CD1c-positive myeloid dendritic cell (primary cell): ENCODE measurements around the gene PTK6.
A peak's percentile ranks its signal among the peaks of the same experiment; 100 is the strongest.

Source experiments
- DNase-seq: peaks from one replicate; pipeline ENCODE4 v3.0.0-alpha.2; 2016; ENCODE audit errors: extremely low spot score

The PTK6 gene

DNA sequence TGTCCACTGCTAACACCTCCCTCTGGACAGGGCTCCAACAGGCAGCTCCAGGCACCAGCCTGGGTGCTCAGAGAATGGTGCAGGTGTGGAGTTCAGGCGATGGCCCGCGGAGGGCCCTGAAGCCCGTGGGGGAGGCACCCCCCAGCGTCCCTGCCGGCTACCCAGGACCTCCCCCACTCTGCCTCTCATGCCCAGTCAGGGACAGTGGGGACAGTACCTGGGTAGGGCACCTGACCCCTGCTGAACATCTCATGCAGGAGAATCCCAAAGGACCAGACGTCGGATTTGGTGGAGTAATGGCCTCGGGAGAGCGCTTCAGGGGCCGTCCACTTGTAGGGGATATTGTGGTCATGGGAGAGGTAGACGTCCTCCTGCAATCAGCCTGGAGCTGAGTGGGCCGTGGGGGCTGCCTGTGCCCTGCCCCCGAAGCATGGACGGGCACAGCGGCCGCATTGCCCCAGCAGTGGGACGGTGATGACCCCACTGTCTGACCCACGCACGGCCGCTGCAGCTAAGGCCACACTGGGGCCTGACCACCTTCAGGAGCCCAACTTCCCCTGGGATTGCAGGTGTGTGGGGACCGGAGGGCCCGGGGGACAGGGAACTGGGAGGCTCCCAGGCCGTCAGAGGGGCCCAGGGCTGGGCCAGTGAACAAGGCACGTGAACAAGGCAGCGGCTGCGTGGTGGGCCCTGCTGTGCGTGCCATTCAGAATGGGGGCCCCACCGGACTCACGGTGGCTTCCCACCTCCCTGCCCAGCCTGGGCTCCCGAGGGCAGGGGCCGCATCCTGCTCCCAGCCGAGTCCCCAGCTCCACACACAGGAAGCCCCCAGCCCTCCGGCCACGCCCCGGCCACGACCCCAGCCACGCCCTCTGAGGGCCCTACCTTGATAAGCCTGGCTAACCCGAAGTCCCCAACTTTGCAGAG, 7.1 kb downstream of the PTK6 start:
- DNase-seq: no peak

DNA sequence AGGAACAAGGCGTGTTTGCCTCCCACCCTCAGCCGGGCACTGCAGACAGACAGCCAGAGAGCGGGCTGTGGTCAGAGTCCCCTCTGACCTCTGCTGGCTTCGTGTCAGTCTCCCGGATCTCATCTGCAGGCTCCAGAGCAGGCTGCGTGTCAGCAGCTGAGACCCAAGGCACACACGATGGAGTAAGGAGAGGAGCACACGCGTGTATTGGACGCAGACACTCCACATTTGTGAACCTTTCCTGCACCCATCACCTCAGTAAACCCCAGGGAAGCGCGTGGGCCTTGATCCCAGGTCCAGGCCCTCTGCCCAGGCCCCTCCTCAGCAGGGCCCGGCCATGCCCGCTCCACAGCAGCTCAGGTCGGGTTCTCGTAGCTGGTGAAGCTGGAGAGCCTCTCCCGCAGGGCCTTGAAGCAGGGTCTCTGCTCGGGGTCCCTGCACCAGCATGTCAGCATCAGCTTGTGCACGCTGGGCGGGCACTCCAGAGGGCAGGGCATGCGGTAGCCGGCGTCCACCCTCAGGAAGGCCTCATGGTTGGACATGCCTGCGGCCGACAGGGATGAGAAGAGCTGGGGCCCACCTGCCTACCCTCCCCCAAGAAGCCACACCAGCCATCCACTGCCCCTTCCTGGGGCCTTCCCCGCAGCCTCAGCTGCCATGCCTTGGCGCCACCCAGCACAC, 7.9 kb downstream of the PTK6 start:
- no peak for DNase-seq

DNA sequence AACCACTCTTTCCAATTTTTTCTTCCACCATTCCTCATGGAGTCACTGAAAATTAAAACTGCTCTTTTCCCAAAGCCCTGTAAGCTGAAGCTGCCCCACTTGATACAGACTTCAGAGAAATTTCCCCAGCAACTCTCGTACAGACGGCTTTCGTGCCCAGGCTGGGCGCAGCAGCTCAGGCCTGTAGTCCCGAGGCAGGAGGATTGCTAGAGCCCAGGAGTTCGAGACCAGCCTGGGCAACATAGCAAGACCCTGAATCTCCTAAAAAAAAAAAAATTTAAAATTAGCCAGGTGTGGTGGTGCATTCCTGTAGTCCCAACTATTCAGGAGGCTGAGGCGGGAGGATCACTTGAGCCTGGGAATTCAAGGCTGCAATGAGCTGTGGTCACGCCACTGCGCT, 10.0 kb downstream of the PTK6 start:
- DNase-seq: no peak

DNA sequence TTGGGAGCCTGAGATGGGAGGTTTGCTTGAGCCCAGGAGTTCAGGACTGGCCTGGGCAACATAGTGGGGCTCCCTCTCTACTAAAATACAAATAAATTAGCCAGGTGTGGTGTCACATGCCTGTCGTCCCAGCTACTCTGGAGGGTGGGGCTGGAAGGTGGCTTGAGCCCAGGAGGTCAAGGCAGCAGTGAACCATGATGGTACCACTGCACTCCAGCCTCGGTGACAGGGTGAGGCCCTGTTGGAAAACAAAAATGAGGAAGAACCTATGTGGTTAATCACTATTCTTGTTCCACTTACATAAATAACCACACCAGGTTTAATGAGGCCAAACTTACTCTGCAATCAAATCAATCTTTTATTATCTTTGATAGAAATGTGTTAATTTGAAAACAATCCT, 11.2 kb downstream of the PTK6 start:
- no peak for DNase-seq

DNA sequence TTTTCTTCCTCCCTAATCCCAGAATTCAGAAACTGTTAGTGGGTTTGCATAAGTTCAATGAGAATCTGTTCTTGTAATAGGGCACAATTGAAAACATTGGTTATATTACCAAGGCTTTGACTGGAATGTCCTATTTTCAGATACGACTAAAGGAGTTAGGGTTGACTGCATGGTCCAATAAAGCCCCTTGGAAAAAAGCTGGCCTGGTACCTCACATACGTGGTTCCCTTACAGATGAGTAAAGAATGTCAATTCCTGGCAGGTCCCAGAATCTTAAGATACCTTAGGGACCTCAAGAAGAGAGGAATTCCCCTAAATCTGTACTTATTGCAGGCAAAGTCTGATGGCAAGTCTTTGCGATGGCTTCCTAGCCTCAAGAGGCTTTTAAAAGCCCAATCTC, 12.0 kb downstream of the PTK6 start:
- no peak for DNase-seq

DNA sequence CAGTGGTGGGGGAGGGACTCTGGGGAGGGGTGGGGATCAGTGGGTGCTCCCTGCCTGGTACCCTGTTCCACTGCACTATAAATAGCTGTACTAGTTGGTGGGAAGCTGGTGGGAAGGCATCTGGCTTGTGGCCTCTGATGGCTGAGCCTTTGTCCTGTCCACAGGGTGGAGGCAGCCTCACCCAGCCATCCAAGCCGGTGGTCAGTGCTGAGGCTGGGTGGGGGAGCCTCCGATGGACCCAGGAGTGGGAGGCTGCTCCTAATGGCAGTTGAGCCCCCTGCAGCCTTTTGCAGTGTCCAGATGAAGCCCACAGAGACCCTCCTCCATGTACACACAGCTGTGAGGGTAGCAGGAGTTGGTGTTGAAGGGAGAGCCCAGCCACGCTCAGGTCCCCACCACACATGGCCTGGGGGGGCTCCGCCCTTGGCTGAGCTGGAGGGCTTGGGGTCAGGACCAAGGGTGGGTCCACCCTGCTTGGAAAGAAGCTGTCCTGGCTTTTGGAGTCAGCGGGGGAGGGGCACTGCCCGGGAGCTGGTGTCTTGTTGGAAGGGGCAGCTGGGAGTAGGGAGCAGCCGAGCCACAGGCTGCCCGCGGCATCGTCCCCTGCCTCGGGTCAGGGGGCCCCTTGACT, 14.1 kb downstream of the PTK6 start:
- DNase-seq: no peak

DNA sequence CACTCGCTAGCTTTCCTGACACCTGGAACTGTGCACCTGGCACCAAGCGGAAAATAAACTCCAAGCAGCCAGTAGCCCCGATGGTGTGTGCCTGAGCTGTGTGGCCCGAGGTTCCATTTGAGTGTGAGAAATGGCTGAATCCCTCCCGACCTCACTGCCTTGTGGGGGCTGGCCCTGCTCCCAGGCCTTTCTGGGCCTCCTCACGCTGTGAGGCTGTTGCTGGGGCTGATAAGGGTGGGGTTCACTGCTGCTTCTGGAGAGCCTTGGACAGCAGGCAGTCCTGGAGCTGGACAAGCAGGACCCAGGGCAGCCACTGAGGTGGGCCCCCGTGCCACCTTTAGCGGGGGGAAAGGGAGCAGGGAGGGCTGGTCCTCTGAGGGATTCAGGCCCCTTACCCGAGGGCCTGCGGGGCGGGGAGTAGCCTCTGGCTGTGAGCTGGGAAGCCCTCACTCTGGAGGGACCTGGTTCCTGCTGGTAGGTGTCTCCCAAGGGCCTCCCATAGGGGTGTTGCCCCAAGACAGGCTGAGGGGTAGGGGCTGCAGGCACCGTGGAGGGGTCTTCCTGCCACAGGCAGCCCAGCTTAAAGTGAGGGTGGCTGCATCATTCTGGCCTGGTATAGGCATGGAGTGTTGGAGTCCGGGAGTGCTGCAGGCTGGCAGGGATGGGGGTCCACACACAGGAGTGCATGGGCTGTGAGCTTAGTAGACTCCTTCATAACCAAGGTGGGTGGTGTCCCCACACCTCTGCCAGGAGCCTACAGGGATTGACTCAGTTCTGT, 14.9 kb downstream of the PTK6 start:
- no peak for DNase-seq

DNA sequence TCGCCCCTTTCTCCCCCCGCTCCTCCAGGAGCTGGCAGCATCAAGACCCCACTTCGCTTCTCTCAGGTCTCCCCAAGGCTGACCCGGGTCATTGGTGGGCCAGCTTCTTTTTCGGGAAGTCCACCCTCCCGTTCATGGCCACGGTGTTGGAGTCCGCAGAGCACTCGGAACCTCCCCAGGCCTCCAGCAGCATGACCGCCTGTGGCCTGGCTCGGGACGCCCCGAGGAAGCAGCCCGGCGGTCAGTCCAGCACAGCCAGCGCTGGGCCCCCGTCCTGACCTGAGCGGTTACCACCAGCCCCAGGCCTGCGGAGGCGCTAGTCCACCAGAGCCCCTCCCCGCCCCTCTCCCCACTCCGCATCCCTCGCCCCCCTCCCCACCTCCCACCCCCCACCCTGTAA, 15.6 kb downstream of the PTK6 start:
- no peak for DNase-seq

DNA sequence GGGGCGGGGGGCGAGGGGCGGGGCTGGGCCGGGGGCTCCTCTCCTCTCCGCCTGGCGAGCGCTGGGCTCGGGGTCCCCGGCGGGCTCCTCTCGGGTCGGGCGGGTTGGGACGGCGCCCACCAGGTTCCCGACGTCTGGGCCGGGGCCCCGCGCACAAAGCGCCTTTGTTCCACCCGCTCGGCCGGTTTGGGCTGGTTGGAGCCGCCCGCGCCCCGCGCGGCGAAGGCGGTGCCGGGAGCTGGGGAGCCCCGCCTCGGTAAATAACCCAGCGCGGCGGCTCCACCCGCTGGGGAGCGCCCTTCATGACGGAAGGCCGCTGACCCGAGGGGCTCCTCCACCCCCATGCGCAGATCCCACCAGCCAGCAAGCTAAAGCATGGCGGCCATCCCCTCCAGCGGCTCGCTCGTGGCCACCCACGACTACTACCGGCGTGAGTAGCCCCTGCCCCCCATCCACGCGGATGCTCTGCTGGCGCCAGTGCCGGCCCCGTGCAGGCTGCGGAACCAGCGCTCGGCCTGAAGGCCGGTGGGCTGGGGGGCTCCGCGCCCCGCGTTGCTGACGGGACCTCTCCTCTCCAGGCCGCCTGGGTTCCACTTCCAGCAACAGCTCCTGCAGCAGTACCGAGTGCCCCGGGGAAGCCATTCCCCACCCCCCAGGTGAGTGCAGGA, 16.1 kb downstream of the PTK6 start:
- peak; percentile 76 for DNase-seq

DNA sequence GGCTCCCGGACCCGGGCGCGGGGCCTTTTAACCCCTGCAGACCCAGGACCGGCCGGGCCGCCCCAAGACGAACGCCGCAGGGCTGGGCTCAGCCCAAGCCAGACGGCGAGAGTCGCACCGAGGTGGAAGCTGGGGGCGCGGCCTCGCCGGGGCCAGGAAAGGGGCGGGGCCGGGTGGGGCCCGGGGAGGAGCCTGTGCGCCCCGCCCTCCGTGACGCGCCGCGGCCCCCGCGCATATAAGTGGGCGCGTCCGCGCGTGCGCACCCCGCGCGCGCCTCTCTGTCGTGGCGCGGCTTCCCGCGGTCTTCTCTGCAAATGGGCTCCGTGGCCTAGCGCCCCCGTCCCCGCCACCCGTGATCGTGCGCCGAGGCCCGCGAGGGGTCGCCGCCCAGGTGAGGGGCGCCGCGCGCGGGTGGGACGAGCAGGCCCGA, 16.7 kb downstream of the PTK6 start, which contains the start of gene PPDPF:
TSS of gene PPDPF (plus strand) at position 262 of the 430 bp plus-strand sequence. CDS start 544 bp downstream, outside the sequence.
- peak; percentile 93 for DNase-seq

DNA sequence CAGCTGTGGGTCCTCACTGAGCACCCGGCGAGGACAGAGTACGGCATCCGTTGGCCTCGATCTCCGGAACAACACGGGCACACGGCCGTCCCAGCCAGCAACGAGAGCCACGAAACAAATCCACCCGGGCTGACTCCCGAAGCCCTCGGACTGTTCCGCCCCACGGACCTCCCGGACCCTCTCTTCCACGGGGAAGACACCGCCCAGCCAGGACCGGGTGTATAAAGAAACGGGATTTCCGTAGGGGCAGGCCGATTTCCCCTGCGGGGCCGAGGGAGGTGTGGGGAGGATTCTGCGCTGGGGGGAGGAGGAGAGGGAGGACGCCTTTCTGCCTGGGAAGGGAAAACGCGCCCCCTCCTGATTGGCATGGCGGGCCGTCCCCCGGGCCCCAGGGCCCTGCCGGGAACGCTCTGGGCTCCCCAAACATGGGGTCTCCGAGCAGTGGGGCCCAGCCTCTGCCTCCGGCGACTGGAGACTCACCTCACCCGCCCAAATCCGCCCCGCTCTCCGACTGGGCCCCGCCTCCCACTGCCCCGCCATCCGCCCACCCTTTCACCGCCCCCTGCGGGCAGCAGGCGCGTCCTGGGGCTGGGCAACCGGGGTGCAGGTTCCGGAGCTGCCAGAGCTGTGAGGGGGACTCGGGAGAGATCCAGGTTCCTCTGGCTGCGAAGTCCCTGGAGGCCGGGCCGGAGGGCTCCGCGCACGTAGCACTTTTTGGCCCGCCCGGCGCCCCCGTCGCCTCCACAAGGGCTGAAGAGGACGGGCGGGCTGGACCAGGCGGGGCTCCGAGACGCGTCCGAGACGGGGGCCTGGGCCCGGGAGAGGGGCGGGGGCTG, 17.3 kb downstream of the PTK6 start:
- no peak for DNase-seq

DNA sequence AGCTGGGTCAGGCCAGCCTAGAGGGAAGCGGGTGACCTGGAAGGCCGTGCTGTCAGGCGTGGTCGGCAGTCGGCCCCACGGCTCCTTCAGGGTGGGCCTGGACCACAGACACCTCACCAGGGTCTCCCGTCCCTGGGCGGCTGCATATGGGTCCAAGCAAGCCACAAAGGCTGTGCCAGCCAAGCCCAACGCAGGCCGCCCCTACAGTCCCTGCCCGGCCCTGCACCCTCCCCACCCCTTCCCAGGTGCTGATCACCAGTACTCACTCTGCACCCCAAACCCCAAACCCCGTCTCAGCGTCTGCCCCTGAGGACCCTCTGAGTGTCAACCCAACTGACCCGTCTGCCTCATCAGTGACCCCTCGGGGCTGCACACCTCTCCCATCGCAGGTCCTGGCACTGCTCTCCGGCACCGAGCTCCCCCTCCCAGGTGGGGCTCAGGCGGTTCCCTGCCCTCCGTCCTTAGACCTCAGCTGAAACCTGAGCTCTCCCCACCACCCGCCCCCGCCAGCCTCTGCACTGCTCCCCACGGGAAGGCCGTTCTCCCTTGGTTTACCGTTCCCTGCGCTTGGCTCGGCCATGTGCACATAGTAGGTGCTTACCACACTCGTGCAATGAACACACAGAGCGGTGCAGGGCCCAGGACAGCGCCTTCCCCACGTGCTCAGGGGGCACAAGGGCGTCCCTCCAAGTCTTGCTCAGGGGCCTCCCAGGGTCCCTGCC, 18.1 kb downstream of the PTK6 start:
- DNase-seq: no peak

DNA sequence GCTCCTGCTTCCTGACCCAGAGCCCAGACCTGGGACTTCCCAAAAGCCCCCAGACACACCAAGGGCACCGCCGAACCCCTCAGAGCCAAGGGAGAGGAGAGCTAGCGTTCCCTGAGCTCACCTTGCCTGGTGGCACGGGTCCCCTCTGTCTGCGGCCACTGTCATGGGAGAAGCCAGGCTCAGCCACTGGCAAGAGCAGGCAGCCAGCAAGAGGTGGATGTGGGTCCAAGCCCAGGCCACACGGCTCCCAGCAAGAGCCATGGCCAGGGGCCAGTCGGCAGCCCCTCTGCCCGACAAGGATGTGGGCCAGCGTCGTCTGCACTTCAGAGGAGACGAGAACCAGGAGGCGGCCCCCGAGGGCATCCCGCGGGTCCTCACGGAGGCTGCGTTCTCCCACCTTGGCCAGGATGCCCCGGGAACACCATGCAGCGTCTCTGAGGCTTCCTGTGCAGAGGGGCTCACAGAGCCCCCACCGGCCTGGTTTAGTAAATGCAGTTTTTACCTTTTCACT, 18.8 kb downstream of the PTK6 start:
- DNase-seq: no peak

DNA sequence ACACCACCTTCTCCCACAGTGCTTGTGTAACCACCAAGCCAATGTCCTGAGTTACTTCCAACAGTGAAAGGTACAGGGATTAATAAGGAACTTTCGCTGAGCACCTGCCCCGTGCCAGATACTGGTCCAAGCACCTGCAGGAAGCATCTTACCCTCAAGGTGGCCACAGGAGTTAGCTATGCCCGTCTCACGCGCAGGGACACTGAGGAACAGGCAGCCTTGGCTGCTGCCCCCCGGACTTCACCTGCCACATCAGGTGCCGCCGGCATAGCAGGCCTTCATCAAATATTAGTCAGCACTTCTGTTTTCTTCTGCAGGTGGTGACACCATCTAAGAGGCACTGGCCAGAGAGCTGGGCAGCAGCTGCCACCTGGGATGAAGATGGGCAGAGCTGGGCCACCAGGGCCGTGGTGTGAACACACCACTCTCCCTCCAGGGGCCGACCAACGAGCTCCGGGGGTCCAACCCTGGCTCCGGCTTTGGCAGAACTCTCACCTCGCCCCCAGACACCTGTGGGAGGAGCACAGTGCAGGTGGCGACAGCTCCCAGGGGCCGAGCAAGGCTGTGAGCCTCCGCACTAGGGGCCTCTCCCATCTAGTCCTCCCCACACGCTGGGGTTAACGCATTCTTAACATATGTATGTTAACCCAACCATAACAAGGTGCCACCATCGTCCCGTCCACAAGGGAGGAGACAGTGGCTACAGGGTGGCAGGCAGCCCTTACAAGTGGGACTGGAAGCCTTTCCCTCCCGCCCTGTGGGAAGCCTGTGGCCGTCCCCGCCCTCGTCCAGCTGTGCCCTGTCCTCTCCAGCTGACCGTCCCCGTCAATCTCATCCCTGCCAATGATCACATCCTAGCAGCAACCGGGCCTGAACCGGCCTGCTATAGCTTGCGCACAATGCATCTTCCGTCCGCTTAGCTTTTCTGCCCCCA, 19.5 kb downstream of the PTK6 start:
- DNase-seq: no peak

DNA sequence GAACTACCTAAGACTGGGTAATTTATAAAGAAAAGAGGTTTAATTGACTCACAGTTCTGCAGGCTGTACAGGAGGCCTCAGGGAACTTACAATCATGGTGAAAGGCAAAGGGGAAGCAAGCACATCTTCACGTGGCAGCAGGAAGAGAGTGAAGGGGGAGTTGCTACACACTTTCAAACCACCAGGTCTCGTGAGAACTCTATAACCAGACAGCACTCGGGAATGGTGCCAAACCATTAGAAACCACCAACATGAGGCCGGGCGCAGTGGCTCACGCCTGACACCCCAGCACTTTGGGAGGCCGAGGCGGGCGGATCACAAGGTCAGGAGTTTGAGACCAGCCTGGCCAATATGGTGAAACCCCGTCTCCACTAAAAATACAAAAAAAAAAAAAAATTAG, 22.7 kb downstream of the PTK6 start:
- DNase-seq: peak; percentile 53

DNA sequence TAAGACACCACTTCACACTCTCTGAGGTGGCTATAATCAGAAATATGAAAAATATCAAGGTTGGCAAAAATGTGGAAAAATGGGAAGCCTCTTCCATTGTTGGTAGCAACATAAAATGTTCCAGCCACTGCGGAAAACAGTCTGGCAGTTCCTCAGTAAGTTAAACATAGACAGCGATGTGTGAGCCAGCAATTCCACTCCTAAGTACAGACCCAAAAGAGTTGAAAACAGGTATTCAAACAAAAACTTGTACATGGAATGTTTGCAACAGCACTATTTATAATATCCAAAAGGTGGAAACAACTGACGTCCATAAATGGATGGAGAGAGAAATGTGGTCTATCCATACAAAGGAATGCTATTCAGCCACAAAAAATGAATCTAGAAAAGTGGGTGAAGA, 24.0 kb downstream of the PTK6 start:
- DNase-seq: no peak

DNA sequence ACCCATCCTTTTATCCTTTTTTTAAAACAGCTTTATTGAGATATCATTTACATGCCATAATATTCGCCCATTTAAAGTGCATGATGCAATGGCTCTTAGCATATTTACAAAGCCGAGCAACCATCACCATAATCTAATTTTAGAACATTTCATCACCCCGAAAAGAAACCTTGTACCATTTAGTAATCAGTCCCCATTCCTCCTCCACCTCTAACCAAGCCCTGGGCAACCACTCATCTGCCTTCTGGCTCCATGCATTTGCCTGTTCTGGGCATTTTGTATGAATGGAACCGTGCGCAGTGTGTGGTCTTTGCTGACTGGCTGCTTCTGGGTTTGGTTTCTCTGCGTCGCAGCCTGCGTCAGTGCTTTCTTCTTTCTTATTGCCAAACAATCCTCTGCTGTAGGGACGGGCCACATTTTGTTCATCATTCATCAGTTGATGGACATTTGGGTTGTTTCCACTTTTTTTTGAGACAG, 28.1 kb downstream of the PTK6 start:
- DNase-seq: no peak
